Activated CD4-positive, alpha-beta T cell treated with anti-CD3 and anti-CD28 coated beads, Interleukin-2, amount 10 ng/mL, durations not matched to agents 24 days and 14 days (primary cell): Measurements from ENCODE around the gene COPZ1. TPM values are rescaled to one million over a fixed set of nuclear protein-coding genes. Genes with fewer than 3 reads are reported as not detected.
A peak's percentile ranks its signal among the peaks of the same experiment; 100 is the strongest.
"Not testable (repeated sequence)": the region's sequence is repeated elsewhere in the genome, so short reads cannot be mapped to it uniquely, and the experiment has no call there.

ENCODE experiments used
- DNase-seq: peaks from one replicate; pipeline ENCODE4 v3.0.0; 2022
- H3K27ac Mint-ChIP-seq: one replicate; pipeline ENCODE4 v1.8.0; 2022; ENCODE audit warnings: mild to moderate bottlenecking, mixed read lengths
- H3K27me3 Mint-ChIP-seq: one replicate; pipeline ENCODE4 v1.8.0; 2022; ENCODE audit warnings: mixed read lengths
- H3K36me3 Mint-ChIP-seq: one replicate; pipeline ENCODE4 v1.8.0; 2022; ENCODE audit warnings: low read depth, mild to moderate bottlenecking, mixed read lengths
- H3K4me1 Mint-ChIP-seq: one replicate; pipeline ENCODE4 v1.8.0; 2021; ENCODE audit warnings: mixed read lengths
- H3K4me3 Mint-ChIP-seq: one replicate; pipeline ENCODE4 v1.8.0; 2022; ENCODE audit warnings: mild to moderate bottlenecking, moderate library complexity, mixed read lengths
- H3K9me3 Mint-ChIP-seq: one replicate; pipeline ENCODE4 v1.8.0; 2021; ENCODE audit warnings: mixed read lengths
- intact Hi-C: fragments of 100-400 bp; cut with micrococcal nuclease; formaldehyde crosslinking; loops from one replicate; pipeline ENCODE4 v1.15.1; 2023
- total RNA-seq: library from RNA; stranded (reverse); gene quantifications from 2 replicates; pipeline ENCODE4 v1.2.3, GENCODE V29; 2022

Gene COPZ1
- total RNA-seq, 1 donor from 2014 or later: 116 TPM

- no peak overlapping the region for H3K27ac Mint-ChIP-seq
- H3K27me3 Mint-ChIP-seq: no peaks in the 10 kb centered on the region
- intact Hi-C loops: no loop called here
- peaks cover 23% of the 10 kb centered on the region for H3K36me3 Mint-ChIP-seq
- H3K4me1 Mint-ChIP-seq: peaks cover 14% of the 10 kb centered on the region
- no peak overlapping the region for H3K4me3 Mint-ChIP-seq
- H3K9me3 Mint-ChIP-seq: no peaks in the 10 kb centered on the region
- no peak for DNase-seq
Observed at GRCh38 chr12:54337280-54337842, 12.4 kb downstream of the COPZ1 start.

GRCh38 chr12:54337854-54338650 lies 13.1 kb downstream of the COPZ1 start:
- no peak overlapping the region for H3K4me3 Mint-ChIP-seq
- no peaks in the 10 kb centered on the region for H3K9me3 Mint-ChIP-seq
- H3K36me3 Mint-ChIP-seq: peaks cover 30% of the 10 kb centered on the region
- intact Hi-C loops: no loop called here
- H3K27me3 Mint-ChIP-seq: no peaks in the 10 kb centered on the region
- H3K4me1 Mint-ChIP-seq: peaks cover 14% of the 10 kb centered on the region
- no peak overlapping the region for H3K27ac Mint-ChIP-seq
- DNase-seq: no peak

GRCh38 chr12:54338698-54339296 lies 13.9 kb downstream of the COPZ1 start:
- DNase-seq: no peak
- Mint-ChIP-seq H3K27me3 (no peaks in the 10 kb centered on the region), H3K9me3 (no peaks in the 10 kb centered on the region), H3K27ac (no peak overlapping the region), H3K36me3 (peaks cover 34% of the 10 kb centered on the region), H3K4me1 (peaks cover 6% of the 10 kb centered on the region), H3K4me3 (no peak overlapping the region)
- intact Hi-C loops: no loop called here

- Mint-ChIP-seq H3K4me1 (peaks cover 6% of the 10 kb centered on the region), H3K27ac (no peak overlapping the region), H3K9me3 (no peaks in the 10 kb centered on the region), H3K4me3 (no peak overlapping the region), H3K27me3 (no peaks in the 10 kb centered on the region), H3K36me3 (peaks cover 45% of the 10 kb centered on the region)
- intact Hi-C loops: no loop called here
- DNase-seq: no peak
Observed at GRCh38 chr12:54340846-54341245, 15.9 kb downstream of the COPZ1 start.

GRCh38 chr12:54341378-54342300 lies 16.7 kb downstream of the COPZ1 start:
- Mint-ChIP-seq H3K4me3 (no peak overlapping the region), H3K27ac (no peak overlapping the region), H3K4me1 (peaks cover 3% of the 10 kb centered on the region), H3K27me3 (no peaks in the 10 kb centered on the region), H3K9me3 (no peaks in the 10 kb centered on the region), H3K36me3 (peaks cover 45% of the 10 kb centered on the region)
- intact Hi-C loops: no loop called here
- DNase-seq: no peak

- intact Hi-C loops: no loop called here
- H3K9me3 Mint-ChIP-seq: no peaks in the 10 kb centered on the region
- H3K4me3 Mint-ChIP-seq: no peak overlapping the region
- peaks cover 24% of the 10 kb centered on the region for H3K4me1 Mint-ChIP-seq
- DNase-seq: no peak
- H3K27ac Mint-ChIP-seq: no peak overlapping the region
- no peaks in the 10 kb centered on the region for H3K27me3 Mint-ChIP-seq
- peaks cover 61% of the 10 kb centered on the region for H3K36me3 Mint-ChIP-seq
Observed at GRCh38 chr12:54349036-54349435, 24.1 kb downstream of the COPZ1 start.

GRCh38 chr12:54349679-54350078 lies 24.7 kb downstream of the COPZ1 start:
- Mint-ChIP-seq H3K36me3 (peaks cover 61% of the 10 kb centered on the region), H3K4me3 (no peak overlapping the region), H3K4me1 (peaks cover 25% of the 10 kb centered on the region), H3K27me3 (no peaks in the 10 kb centered on the region), H3K9me3 (no peaks in the 10 kb centered on the region), H3K27ac (no peak overlapping the region)
- intact Hi-C loops: no loop called here
- no peak for DNase-seq

- intact Hi-C loops: no loop called here
Observed at GRCh38 chr12:54350743-54351142, 25.8 kb downstream of the COPZ1 start.

GRCh38 chr12:54351341-54351740 lies 26.4 kb downstream of the COPZ1 start:
- intact Hi-C loops: no loop called here
- Mint-ChIP-seq H3K36me3 (peaks cover 55% of the 10 kb centered on the region), H3K4me1 (peaks cover 26% of the 10 kb centered on the region), H3K27ac (no peak overlapping the region), H3K4me3 (no peak overlapping the region), H3K9me3 (no peaks in the 10 kb centered on the region), H3K27me3 (no peaks in the 10 kb centered on the region)
- no peak for DNase-seq

More at GRCh38 chr12:54350743-54351142, 25.8 kb downstream of the COPZ1 start:
- Mint-ChIP-seq H3K36me3 (peaks cover 55% of the 10 kb centered on the region), H3K4me3 (no peak overlapping the region), H3K27ac (no peak overlapping the region), H3K27me3 (no peaks in the 10 kb centered on the region), H3K9me3 (no peaks in the 10 kb centered on the region), H3K4me1 (peaks cover 26% of the 10 kb centered on the region)
- DNase-seq: no peak

- DNase-seq: peak; percentile 72
- peak overlapping the region; percentile 71 for H3K4me3 Mint-ChIP-seq
- H3K9me3 Mint-ChIP-seq: no peaks in the 10 kb centered on the region
- H3K36me3 Mint-ChIP-seq: peaks cover 51% of the 10 kb centered on the region
- peaks cover 32% of the 10 kb centered on the region for H3K4me1 Mint-ChIP-seq
- H3K27ac Mint-ChIP-seq: peak overlapping the region; percentile 72
- no peaks in the 10 kb centered on the region for H3K27me3 Mint-ChIP-seq
- intact Hi-C loops: loop anchor here (1.0 kb wide), 1 partner anchor 27 kb away; the partner anchor contains the start of gene COPZ1
Observed at GRCh38 chr12:54352022-54352531, 27.1 kb downstream of the COPZ1 start.

GRCh38 chr12:54352891-54353874 lies 28.3 kb downstream of the COPZ1 start:
- peak overlapping the region; percentile 71 for H3K4me3 Mint-ChIP-seq
- no peak for DNase-seq
- H3K27me3 Mint-ChIP-seq: no peaks in the 10 kb centered on the region
- intact Hi-C loops: loop anchor here (1.0 kb wide), 1 partner anchor 28 kb away; the partner anchor contains the start of gene COPZ1
- peaks cover 42% of the 10 kb centered on the region for H3K36me3 Mint-ChIP-seq
- no peaks in the 10 kb centered on the region for H3K9me3 Mint-ChIP-seq
- H3K4me1 Mint-ChIP-seq: peaks cover 34% of the 10 kb centered on the region
- H3K27ac Mint-ChIP-seq: peak overlapping the region; percentile 72

- H3K27me3 Mint-ChIP-seq, H3K9me3 Mint-ChIP-seq, intact Hi-C loops, DNase-seq, H3K4me3 Mint-ChIP-seq, H3K27ac Mint-ChIP-seq: not testable (repeated sequence)
- Mint-ChIP-seq H3K4me1 (peaks cover 34% of the 10 kb centered on the region), H3K36me3 (peaks cover 36% of the 10 kb centered on the region)
Observed at GRCh38 chr12:54354271-54354670, 29.3 kb downstream of the COPZ1 start.
